ENCODE results near the gene SLCO4C1. TPM values are rescaled to one million over a fixed set of nuclear protein-coding genes. Genes with fewer than 3 reads are reported as not detected.

SLCO4C1 gene
- total RNA-seq, 1 donor from 2014 or later = 4.0 TPM

DNA sequence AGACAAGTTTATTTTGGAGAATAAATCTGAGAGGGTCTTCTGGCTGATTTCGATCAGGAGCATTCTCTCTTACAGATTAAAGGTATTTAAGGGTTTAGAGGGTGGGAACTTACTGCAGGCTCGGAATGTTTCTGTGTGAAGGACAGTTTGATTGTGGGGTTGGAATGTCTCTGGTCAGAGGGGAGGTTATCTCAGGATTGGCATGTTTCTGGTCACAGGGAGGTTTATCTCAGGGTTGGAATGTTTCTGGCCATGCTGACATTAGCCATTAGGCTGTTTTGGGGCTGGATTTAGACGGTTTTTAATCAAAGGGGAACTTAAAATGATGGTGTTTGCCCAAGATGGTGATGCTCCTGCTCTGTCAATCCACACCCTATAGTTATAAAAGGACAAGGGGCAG, 95.2 kb downstream of the SLCO4C1 start:
- Mint-ChIP-seq H3K4me3 (ENCODE audit: low read depth) (no peak overlapping the region), H3K9me3 (ENCODE audit: low read depth) (peaks cover 8% of the 10 kb centered on the region), H3K4me1 (ENCODE audit: low read depth) (peaks cover 10% of the 10 kb centered on the region), H3K27me3 (no peaks in the 10 kb centered on the region), H3K27ac (no peak overlapping the region), H3K36me3 (ENCODE audit: insufficient read depth) (no peaks in the 10 kb centered on the region)
- no peak for DNase-seq (ENCODE audit: low spot score, unreplicated experiment)
- no peak for TF ChIP-seq CTCF (IDR thresholded peaks at IDR 0.05; ENCODE audit: unreplicated experiment)

DNA sequence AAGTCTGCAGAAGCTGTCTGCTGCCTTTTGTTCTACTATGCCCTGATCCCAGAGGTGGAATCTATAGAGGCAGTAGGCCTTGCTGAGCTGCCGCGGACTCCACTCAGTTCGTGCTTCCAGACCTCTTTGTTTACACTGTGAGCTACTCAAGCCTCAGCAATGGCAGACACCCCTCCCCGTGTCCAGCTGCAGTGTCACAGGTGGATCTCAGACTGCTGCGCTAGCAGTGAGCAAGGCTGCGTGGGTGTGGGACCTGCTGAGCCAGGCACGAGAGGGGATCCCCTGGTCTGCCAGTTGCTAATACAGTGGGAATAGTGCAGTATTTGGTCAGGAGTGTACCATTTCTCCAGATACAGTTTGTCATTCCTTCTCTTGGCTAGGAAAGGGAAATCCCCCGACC, 99.6 kb downstream of the SLCO4C1 start:
- no peak for DNase-seq (ENCODE audit: low spot score, unreplicated experiment)
- Mint-ChIP-seq H3K9me3 (ENCODE audit: low read depth) (peaks cover 15% of the 10 kb centered on the region), H3K27me3 (no peaks in the 10 kb centered on the region), H3K36me3 (ENCODE audit: insufficient read depth) (peaks cover 3% of the 10 kb centered on the region), H3K27ac (no peak overlapping the region), H3K4me1 (ENCODE audit: low read depth) (peaks cover 5% of the 10 kb centered on the region), H3K4me3 (ENCODE audit: low read depth) (no peak overlapping the region)
- TF ChIP-seq CTCF (IDR thresholded peaks at IDR 0.05; ENCODE audit: unreplicated experiment) = no peak

Other genes starting within 250 kb of the SLCO4C1 start
- 2.0 and 4.9 TPM in 2 replicates for gene SLCO6A1, start 202.7 kb upstream of the SLCO4C1 start, total RNA-seq

Data from progenitor cell of endocrine pancreas (in vitro differentiated cells).